Measurements from ENCODE around the gene EFCAB6.

Gene EFCAB6

DNA sequence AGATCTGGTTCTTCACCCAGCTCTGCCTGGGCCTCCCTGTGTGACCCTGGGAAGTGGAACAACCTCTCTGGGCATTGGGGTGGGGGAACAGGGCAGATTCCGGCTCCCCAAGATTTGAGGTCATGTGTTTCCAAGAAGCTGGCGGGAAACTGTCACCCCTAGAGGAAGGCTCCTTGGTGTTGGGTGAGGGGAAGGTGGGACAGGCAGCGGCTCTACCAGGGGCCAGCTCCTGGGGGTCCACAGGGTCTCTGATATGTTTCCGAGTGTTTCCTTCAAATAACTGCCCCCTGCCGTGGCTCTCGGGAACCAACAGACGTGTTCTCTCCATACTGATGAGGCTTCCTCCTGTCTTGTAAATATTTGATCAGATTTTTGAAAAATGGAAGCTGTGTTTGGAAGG, 321.8 kb downstream of the EFCAB6 start:
- TF ChIP-seq CTCF (conservative IDR thresholded peaks at IDR 0.05; ENCODE audit: low read depth): no peak
- POLR2A ChIA-PET (ENCODE audit: low non-redundant PET): no interaction called here
- CTCF ChIA-PET: interaction anchor here (0.6 kb wide), 1 partner anchor 24 kb away, joined by 3 read pairs; no protein-coding TSS in a partner anchor
- no peak for DNase-seq (ENCODE audit: low spot score)
- H3K27ac ChIP-seq: no peak overlapping the region

- POLR2A ChIA-PET (ENCODE audit: low non-redundant PET): no interaction called here
- no peak for DNase-seq (ENCODE audit: low spot score)
- no peak overlapping the region for H3K27ac ChIP-seq
- CTCF ChIA-PET: no interaction called here
- no peak for TF ChIP-seq CTCF (conservative IDR thresholded peaks at IDR 0.05; ENCODE audit: low read depth)
Measured at GRCh38 chr22:43488937-43489336, 323.2 kb downstream of the EFCAB6 start.

DNA sequence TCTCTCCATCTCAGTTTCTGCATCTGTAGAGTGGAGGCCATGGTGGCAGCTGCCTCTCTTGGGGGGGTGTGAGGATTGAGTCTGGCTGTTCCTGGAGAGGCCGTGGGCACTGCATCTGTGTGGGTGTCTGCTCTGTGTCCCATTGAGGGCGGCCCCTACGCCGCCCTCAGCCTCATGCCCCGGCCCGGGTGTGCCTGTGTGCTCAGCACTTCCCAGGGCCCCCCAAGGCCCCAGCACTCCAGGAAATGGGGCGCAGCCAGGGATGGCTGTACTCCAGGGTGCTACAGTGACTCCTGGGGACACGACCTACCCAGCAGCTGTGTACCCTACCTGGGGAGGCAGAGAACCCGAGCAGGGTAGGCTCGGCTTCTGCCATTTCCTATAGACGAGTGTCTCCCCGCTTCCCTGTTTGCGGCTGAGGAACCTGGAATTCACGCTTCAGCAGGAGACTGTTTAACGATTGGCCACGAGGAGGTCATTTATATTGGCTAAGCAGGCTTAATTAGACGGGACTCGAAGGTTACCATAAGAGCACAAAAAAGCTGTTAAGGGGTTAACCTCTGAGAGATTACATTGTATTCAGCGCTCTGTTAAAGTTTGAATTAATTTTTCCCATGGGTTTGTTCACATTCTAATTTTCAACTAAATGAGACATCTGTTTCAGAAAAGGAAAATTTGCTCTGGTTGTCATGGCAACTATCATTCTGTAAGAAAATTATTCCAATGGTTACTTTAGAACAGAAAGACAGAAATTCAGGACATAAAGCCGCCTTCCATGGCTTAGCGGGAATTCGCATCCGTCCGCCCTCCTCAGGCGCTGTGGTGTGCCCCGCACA, 323.9 kb downstream of the EFCAB6 start:
- no peak for DNase-seq (ENCODE audit: low spot score)
- TF ChIP-seq CTCF (conservative IDR thresholded peaks at IDR 0.05; ENCODE audit: low read depth): no peak
- ChIA-PET POLR2A (ENCODE audit: low non-redundant PET) (interaction anchor here (0.6 kb wide), 1 partner anchor 95 kb away, joined by 3 read pairs; no protein-coding TSS in a partner anchor), CTCF (no interaction called here)
- H3K27ac ChIP-seq: no peak overlapping the region

GRCh38 chr22:43487311-43488030, 324.6 kb downstream of the EFCAB6 start:
- TF ChIP-seq CTCF (conservative IDR thresholded peaks at IDR 0.05; ENCODE audit: low read depth): no peak
- ChIA-PET POLR2A (ENCODE audit: low non-redundant PET) (interaction anchor here (0.6 kb wide), 1 partner anchor 96 kb away, joined by 3 read pairs; no protein-coding TSS in a partner anchor), CTCF (no interaction called here)
- no peak overlapping the region for H3K27ac ChIP-seq
- no peak for DNase-seq (ENCODE audit: low spot score)

- ChIA-PET CTCF (interaction anchor here (0.7 kb wide), 1 partner anchor 46 kb away, joined by 4 read pairs; no protein-coding TSS in a partner anchor), POLR2A (ENCODE audit: low non-redundant PET) (no interaction called here)
- no peak for TF ChIP-seq CTCF (conservative IDR thresholded peaks at IDR 0.05; ENCODE audit: low read depth)
- no peak overlapping the region for H3K27ac ChIP-seq
- no peak for DNase-seq (ENCODE audit: low spot score)
Measured at GRCh38 chr22:43485502-43486089, 326.5 kb downstream of the EFCAB6 start.

- POLR2A ChIA-PET (ENCODE audit: low non-redundant PET): no interaction called here
- no peak overlapping the region for H3K27ac ChIP-seq
- no peak for TF ChIP-seq CTCF (conservative IDR thresholded peaks at IDR 0.05; ENCODE audit: low read depth)
- CTCF ChIA-PET: no interaction called here
- DNase-seq (ENCODE audit: low spot score): no peak
Measured at GRCh38 chr22:43484227-43484626, 327.9 kb downstream of the EFCAB6 start.

Data from RWPE1 (cell line).